Hepatocyte (in vitro differentiated cells): ENCODE data around the gene KCNMA1. TPM values are rescaled to one million over a fixed set of nuclear protein-coding genes. Genes with fewer than 3 reads are reported as not detected.

ENCODE experiments used
- DNase-seq: peaks from one replicate; pipeline ENCODE4 v3.0.0-alpha.2; 2016; ENCODE audit warnings: low spot score
- H2AFZ ChIP-seq: fragments of 200-600 bp; sonication (generic); 2 replicates; pipeline ENCODE4 v1.6.0; 2016; ENCODE audit warnings: antibody characterized with exemption, mild to moderate bottlenecking
- H3K27ac ChIP-seq: fragments of 200-600 bp; sonication (generic); 2 replicates; pipeline ENCODE4 v1.5.1; 2016; ENCODE audit warnings: mild to moderate bottlenecking
- H3K27me3 ChIP-seq: fragments of 200-600 bp; sonication (generic); 2 replicates; pipeline ENCODE4 v1.6.1; 2016
- H3K36me3 ChIP-seq: fragments of 200-600 bp; sonication (generic); replicated peaks from 2 replicates; pipeline ENCODE4 v1.5.1; 2016; ENCODE audit warnings: low read depth; ENCODE audit not compliant: insufficient read depth
- H3K4me1 ChIP-seq: fragments of 200-600 bp; sonication (generic); 2 replicates; pipeline ENCODE4 v1.5.1; 2016; ENCODE audit warnings: mild to moderate bottlenecking, moderate library complexity; ENCODE audit not compliant: insufficient read depth
- H3K4me2 ChIP-seq: fragments of 200-600 bp; sonication (generic); 2 replicates; pipeline ENCODE4 v1.6.0; 2016
- H3K4me3 ChIP-seq: fragments of 200-600 bp; sonication (generic); 2 replicates; pipeline ENCODE4 v1.5.1; 2016; ENCODE audit warnings: mild to moderate bottlenecking
- H3K79me2 ChIP-seq: fragments of 200-600 bp; sonication (generic); 2 replicates; pipeline ENCODE4 v1.6.0; 2017; ENCODE audit warnings: mild to moderate bottlenecking
- H3K9me2 ChIP-seq: fragments of 200-600 bp; sonication (generic); replicated peaks from 2 replicates; pipeline ENCODE4 v1.6.0; 2017; ENCODE audit warnings: mild to moderate bottlenecking; ENCODE audit not compliant: insufficient read depth
- H3K9me3 ChIP-seq: fragments of 200-600 bp; sonication (generic); 2 replicates; pipeline ENCODE4 v1.5.1; 2016; ENCODE audit warnings: low read depth, mild to moderate bottlenecking
- H4K20me1 ChIP-seq: fragments of 200-600 bp; sonication (generic); 2 replicates; pipeline ENCODE4 v1.6.0; 2016; ENCODE audit warnings: mild to moderate bottlenecking; ENCODE audit not compliant: insufficient read depth, poor library complexity, severe bottlenecking
- CTCF ChIP-seq: fragments of 200-600 bp; sonication (generic); IDR thresholded peaks from 2 replicates; pipeline ENCODE4 v1.5.1; 2016; ENCODE audit warnings: antibody characterized with exemption, mild to moderate bottlenecking; ENCODE audit not compliant: poor library complexity
- EZH2 ChIP-seq: fragments of 200-600 bp; sonication (generic); IDR thresholded peaks from 2 replicates; pipeline ENCODE4 v1.6.1; 2016; ENCODE audit warnings: antibody characterized with exemption, mild to moderate bottlenecking, borderline replicate concordance
- EZH2phosphoT487 ChIP-seq: fragments of 200-600 bp; sonication (generic); IDR thresholded peaks from one replicate; pipeline ENCODE4 v1.6.1; 2018; ENCODE audit warnings: antibody characterized with exemption, mild to moderate bottlenecking, low read depth, moderate library complexity; ENCODE audit not compliant: unreplicated experiment, severe bottlenecking
- WGBS: methylation state at CpG from one replicate; pipeline ENCODE4 v1.1.6; 2016; ENCODE audit warnings: low lambda C conversion rate; ENCODE audit errors: missing lambda C conversion rate; 5-methylcytosine and 5-hydroxymethylcytosine counted together
- polyA plus RNA-seq: library from polyadenylated mRNA; unstranded; fragments of >200 nt; fragmentation: Nextera tagmentation; extraction: Ambion mirVana; gene quantifications from 2 replicates; pipeline ENCODE4 v1.2.1, GENCODE V29; 2016
- total RNA-seq: library from RNA; depleted of rRNA; stranded (reverse); fragments of >200 nt; gene quantifications from 2 replicates; pipeline ENCODE4 v1.2.3, GENCODE V29; 2014

KCNMA1 gene
- total and polyA plus RNA-seq, 2 experiments from 2014 or later = 42.6 to 73.3 TPM

DNA sequence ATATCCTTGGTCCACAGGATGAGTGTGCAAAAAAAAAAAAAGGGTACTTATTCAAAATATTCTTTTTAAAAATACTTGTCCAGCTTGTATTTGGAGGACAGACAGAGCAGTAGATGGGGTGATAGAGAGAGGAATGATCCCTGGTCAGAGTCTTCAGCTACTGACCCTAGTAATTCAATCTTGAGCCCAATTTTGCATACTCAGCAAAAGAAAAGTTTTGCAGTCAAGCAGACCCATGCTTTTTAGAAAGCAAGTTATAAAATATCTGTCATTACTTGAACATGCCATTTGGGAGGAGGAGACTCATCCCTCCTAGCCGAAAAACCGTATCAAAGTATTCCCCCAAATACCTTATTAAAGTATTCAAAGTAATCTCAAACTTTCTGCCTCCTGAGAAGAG is 585.0 kb downstream of the KCNMA1 start:
- TF ChIP-seq EZH2phosphoT487 = no peak
- no peak for TF ChIP-seq EZH2
- Histone ChIP-seq H3K9me2 (no peaks in the 10 kb centered on the region), H3K79me2 (no peaks in the 10 kb centered on the region), H3K36me3 (no peaks in the 10 kb centered on the region), H3K4me3 (no peak overlapping the region), H3K27me3 (no peaks in the 10 kb centered on the region), H3K27ac (no peak overlapping the region), H3K4me2 (no peak overlapping the region), H4K20me1 (no peaks in the 10 kb centered on the region), H2AFZ (no peak overlapping the region), H3K4me1 (no peaks in the 10 kb centered on the region), H3K9me3 (no peaks in the 10 kb centered on the region)
- DNase-seq = no peak
- 91% methylated on average over 2 of the region's 2 CpGs for WGBS

DNA sequence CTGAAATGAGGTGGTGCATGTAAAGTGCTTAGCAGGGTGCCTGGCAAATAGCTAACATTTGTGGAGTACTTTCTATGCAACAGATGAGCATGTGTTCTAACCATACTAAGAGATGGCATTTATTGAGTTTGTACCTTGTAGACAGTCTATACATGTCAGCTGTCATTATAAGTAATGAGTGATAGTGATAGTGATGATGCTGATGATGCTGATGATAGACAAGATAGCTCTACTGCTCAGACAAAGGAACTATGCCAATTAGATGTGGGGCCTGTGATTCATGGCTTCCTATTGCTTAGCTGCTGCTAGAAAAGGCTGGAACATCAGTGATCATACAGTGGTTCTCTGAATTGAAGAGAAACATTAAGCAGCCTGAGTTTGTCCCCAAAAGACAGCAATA is 585.8 kb downstream of the KCNMA1 start:
- H3K9me2 ChIP-seq = no peaks in the 10 kb centered on the region
- no peaks in the 10 kb centered on the region for H3K36me3 ChIP-seq
- no peaks in the 10 kb centered on the region for H3K9me3 ChIP-seq
- H4K20me1 ChIP-seq = no peaks in the 10 kb centered on the region
- H3K79me2 ChIP-seq = no peaks in the 10 kb centered on the region
- TF ChIP-seq CTCF = no peak
- no peak overlapping the region for H3K27ac ChIP-seq
- no peaks in the 10 kb centered on the region for H3K27me3 ChIP-seq
- DNase-seq = no peak
- H2AFZ ChIP-seq = no peak overlapping the region
- H3K4me3 ChIP-seq = no peak overlapping the region
- H3K4me2 ChIP-seq = no peak overlapping the region
- H3K4me1 ChIP-seq = no peaks in the 10 kb centered on the region

- Histone ChIP-seq H2AFZ (no peak overlapping the region), H3K27ac (no peak overlapping the region), H3K27me3 (peaks cover 5% of the 10 kb centered on the region), H3K9me2 (no peaks in the 10 kb centered on the region), H3K36me3 (no peaks in the 10 kb centered on the region), H3K79me2 (no peaks in the 10 kb centered on the region), H3K4me3 (no peak overlapping the region), H3K9me3 (no peaks in the 10 kb centered on the region), H3K4me1 (no peaks in the 10 kb centered on the region), H3K4me2 (no peak overlapping the region), H4K20me1 (no peaks in the 10 kb centered on the region)
- no peak for TF ChIP-seq EZH2
- no peak for TF ChIP-seq CTCF
- no peak for TF ChIP-seq EZH2phosphoT487
- DNase-seq = no peak
- 92% methylated on average over 3 of the region's 3 CpGs for WGBS
Measured at GRCh38 chr10:77049896-77050295, 587.7 kb downstream of the KCNMA1 start.

DNA sequence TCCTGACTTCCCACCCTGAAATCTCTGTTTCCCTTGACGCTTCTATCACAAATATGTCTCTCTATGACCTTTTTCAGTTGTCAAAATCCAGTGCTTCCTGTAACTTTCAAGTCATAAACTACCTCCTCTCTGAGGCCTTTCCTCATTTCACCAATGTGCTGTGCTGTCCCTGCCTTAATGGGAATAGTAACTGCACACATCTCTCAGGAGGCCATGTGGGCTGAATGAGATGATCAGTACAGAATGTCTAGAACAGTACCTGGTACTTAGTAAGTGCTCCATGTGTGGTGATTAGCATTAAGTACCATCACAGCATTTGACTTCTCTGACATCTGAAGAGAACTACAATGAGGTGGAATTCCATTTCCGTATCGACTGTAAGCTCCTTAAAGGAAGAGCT is 588.5 kb downstream of the KCNMA1 start:
- WGBS = 90% methylated on average over 3 of the region's 3 CpGs
- TF ChIP-seq EZH2 (no peak), CTCF (no peak), EZH2phosphoT487 (no peak)
- Histone ChIP-seq H2AFZ (no peak overlapping the region), H3K9me2 (no peaks in the 10 kb centered on the region), H3K79me2 (no peaks in the 10 kb centered on the region), H3K27me3 (peaks cover 9% of the 10 kb centered on the region), H3K36me3 (no peaks in the 10 kb centered on the region), H4K20me1 (no peaks in the 10 kb centered on the region), H3K4me3 (no peak overlapping the region), H3K27ac (no peak overlapping the region), H3K4me1 (no peaks in the 10 kb centered on the region), H3K4me2 (no peak overlapping the region), H3K9me3 (no peaks in the 10 kb centered on the region)
- no peak for DNase-seq
